Fibroblast of skin of right quadriceps (primary cell): ENCODE results near the gene TSPEAR.

Source experiments
- DNase-seq: peaks from one replicate; pipeline ENCODE4 v3.0.0-alpha.2; 2013

TSPEAR gene

DNA sequence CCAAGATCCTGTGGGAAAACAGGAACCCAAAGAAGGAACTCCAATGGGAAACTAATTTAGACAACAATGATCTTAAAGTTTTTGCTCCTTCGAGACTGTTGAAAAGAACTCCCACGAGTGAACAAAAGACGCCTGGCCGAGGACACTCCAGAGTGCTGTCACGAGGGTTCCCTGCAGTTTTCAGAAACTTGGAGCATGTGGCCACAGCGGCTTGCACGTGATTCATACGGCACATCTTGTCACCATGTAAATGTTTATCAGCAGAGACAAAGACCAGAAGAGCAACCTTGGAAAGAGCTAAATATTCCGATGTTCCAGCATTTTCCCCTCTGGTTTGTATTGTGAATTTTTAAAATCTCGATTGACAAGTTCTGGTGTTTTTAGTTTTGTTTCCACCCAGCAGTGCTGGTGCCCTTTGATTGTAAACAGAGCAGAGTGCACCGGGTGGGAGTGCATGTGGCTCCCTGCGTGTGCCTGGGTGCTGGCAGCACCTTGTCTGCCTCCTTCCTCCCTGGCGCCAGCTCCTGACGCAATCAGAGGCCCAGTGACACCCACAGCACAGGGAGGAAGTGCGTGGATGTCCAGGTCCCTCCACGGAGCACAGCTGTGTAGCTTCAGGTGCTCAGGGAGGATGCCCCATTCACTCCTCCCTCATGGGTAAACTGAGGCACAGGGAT lies 233.1 kb downstream of the TSPEAR start:
- DNase-seq = no peak

DNA sequence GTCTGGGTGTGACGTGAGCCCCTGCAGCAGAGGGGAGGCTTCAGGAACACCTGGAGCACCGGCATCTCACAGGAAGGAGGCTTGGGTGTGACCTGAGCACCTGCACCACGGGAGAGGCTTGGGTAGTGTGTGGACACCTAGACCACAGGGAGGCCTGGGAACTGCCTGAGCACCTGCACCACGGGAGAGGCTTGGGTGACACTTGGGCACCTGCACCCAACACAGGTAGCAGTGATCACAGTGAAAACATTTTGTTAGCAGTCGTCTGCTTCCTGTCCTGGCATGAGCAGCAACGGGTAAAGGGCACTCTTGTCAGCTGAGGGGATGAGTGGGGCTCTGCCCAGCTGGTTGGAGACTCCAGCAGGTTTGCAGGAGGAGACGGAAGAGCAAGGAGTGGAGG lies 233.7 kb downstream of the TSPEAR start:
- DNase-seq = no peak

DNA sequence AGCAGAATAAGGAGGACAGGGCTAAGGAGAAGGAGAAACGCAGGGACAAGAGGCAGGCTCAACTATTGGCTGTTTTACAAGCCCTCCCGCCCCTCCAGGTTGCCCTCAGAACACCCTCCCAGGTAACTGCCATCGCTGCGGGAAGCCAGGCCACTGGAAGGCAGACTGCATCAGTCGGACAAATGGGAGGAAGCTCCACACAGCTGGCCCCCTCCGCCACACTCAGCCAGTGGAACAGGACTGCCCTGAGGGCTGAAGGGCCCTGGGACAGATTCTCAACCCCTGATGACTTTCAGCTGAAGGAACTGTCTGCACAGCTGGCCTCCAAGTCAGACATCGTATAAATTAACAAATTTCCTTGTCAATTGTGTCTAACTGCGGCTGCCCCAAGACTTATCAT lies 234.2 kb downstream of the TSPEAR start:
- DNase-seq = no peak

GRCh38 chr21:44475266-44475845 lies 236.0 kb downstream of the TSPEAR start:
- DNase-seq = no peak

DNA sequence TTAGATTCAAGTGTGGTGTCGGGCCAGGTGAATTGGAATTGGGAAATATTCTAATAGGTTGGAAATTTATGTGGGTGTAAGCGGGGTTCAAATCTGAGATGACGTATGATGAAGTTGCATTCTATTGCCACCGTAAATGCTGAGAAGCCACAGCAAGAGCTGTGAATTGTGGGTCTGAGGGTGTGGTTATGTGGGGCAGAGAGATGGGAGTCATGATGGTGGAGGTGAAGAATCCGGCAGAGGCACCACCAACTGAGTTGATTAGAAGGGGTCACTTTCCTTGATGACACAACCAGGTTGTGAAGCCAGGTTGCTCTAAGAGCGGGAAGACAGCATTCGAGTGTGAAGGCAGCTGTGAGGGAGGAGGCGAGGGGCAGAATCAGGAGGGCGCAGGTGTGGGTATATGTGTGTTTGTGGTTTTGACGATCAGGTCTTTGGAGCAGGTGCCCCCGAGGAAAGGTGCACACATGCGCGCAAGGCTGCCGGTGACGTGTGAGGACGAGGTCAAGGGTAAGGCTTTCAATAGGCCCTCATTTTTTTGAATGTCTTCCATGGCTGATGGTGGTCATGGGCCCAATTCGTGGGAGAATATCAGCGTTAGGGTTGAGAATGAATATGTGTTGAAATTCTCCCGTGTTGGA lies 237.3 kb downstream of the TSPEAR start:
- DNase-seq = no peak

DNA sequence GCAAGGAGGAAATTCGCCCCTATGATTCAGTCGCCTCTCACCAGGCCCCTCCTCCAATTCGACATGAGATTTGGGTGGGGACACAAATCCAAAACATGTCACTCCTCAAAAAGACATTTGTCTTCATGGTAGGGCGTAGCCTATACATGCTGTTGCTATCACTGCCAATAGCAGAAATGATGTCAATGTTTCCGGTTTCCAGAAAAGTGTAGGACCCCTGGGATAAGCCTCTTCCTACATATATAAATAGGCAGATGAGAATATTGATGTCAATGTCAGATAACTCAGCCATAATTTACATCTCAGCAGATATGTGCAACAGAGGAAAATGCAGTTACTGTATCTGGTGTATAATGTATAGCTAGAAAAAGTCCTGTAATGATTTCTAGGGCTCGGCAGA lies 239.4 kb downstream of the TSPEAR start:
- DNase-seq = no peak

DNA sequence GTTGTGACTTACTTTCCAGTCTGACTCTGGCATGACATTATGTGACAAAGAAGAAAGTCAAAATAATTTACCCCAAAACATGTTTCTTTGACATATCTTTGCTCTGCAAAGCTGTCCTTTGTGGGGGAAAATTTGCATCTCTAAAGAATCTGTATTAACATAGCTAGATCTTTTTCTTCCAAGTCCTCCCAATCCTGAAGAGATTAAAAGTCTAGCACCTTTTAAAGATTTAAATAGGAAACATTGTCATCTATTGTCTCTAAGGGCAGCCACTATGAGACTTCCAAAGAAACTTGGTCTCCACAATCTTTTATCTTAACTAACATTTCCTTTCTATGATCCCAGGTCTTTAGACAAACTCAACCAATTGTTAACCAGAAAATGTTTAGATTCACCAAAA lies 240.0 kb downstream of the TSPEAR start:
- DNase-seq = no peak

DNA sequence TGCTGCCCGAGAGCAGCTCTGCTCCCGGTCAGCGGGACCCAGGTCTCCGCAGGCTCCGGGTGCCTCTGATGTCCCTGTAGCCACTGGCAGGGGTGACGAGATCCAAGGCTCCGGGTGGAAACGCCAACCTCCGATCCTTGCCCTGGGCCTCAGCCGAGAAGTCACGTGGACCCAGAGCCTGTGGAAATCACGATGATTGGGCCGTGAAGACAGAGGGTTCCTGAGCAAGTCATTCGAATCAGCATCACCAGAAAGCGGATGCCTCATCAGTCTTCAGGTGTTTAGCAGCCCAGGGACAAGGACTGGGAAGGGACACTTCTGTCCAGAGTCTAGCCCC lies 243.5 kb downstream of the TSPEAR start:
- no peak for DNase-seq

DNA sequence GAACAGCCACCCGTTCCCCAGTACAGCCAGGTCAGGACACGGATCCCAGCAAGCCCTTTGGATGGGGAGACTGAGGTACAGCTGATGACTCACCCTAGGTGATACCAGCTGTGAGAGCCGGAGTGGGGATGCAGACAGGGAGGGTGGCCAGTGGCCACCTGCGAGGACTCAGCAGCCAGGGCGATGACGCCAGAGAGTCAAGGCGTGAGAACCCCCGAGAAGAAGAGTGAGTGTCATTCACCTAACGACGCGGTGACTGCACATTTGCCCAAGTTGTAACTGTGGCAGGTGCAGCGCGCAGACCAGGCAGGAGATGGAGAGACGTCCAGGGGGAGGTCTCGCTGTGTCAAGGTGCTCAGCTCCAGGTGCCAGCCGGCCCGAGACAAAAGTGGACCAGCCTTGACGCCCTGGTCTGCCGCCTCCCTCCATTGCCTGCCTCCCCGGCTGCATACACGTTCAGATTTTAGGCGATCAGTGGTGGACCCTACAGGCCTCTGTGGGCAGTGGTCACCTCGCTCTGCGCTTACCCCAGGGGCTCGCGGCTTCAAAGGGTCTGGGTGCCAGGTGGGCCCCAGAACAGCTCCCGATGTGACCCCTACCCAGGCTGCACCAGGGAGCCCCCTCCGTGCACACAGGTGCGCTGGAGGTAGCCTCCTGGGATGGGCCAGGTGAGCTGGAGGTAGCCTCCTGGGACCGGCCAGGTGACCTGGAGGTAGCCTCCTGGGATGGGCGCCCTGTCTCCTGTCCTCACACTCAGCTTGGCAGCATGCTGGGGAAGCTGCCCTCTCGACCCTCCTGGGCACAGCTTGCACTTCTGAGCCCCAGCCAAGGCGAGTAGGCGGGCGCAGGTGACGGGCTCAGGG lies 244.1 kb downstream of the TSPEAR start:
- DNase-seq = no peak

DNA sequence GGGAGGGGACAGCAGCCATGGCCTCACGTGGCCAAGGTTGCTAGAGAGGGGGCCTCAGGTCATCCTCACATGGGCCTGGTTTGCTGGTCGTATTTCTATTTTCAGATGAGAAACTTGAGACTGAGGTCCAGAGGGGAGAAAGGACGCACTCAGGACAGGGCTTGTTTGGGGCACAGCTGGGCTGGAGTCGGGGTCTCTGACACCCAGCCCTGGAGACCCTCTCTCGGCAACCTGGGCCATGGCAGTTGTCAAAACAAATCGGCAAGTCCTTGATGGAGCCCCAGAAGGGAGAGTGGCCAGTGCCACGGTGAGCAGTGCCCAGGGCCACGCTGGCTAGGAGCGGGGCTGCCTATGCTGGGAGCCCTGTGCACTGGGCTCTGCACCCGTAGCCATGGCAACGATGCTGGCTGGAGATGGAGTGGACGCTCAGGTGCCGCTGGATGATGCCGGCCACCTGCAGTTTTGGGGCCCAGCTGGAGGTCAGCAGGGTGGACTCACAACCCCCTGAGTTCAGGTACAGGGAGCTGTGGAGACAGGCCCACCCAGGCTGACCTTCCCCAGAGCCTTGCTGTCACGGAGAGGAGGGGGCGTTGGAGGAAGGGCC lies 244.9 kb downstream of the TSPEAR start:
- DNase-seq = no peak

GRCh38 chr21:44464351-44464750 lies 247.0 kb downstream of the TSPEAR start:
- no peak for DNase-seq

DNA sequence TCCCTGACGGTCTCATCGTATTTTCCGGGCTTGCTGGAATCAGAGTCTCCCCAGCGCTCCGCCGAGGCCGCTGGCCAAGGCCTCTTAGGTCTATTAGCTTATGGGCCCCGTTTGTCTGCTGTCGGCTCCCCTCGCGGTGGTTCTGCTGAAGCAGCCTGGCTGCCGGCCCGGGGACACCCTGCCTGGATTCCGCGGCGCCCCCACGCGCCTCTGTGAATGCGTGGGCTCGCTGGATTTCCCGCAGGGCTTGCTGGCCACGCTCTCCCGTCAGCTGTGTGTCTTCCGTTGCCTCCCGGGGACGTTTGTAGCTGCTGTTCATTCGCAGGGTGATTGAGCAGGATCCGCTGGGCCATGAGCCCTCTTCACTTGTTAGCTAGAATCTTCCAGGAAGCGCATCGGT lies 247.6 kb downstream of the TSPEAR start:
- DNase-seq = no peak

GRCh38 chr21:44462834-44463200 lies 248.6 kb downstream of the TSPEAR start:
- DNase-seq = no peak

DNA sequence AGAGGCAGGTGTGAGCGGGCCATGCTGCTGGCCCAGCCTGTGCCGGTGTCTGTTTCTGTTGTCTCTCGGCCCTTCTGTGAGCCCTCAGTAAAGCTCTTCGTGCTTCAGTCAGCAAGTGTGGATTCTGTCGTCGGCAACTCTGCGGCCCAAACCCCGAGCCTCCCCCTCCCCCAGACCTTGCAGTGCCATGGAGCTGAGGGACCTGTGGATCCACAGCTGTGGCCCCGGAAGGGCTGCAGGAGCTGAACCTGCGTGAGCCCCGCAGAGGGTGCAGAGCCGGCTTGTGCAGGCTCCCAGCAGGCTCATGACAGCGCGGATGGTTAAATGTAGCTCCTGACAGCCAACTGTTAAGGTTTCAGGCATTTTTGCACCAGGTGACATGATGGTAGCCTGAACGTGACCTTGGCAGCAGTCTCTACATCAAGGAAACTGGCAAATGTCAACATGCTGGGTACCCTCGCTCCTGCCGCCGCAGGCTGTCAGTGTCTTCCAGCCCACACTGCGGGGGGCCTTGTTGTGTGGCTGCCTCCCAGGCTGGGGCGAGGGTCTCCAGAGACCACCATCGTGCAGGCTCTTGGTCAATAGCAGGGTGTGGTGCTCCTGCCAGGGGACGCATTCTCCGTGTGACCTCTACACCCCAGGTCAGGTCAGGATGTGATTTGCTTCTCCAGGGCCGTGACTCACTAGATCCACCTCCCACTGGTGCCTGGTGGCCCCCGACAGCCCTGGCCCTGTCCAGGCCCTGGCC lies 249.1 kb downstream of the TSPEAR start:
- DNase-seq = no peak

- DNase-seq = no peak
Observed at GRCh38 chr21:44461464-44462001, 249.8 kb downstream of the TSPEAR start.

DNA sequence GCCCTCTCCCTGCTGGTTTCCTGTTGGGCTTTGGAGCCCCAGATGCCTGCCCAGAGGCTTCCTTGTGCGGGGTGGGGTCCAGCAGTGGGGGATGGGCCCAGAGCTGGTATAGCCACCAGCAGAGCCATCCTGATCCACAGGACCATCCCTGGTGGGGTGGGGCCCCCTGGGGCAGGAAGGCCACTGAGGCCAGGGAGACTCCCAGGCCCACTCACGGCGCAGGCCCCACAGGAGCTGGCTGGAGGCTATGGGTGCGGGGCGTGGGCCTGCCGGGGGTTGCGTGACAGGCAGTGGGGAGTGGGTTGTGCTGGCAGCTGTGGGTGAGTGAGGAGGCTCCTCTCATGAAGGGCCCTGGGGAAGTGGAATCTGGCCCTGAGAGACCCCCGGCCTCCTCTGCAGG lies 250.4 kb downstream of the TSPEAR start:
- DNase-seq = no peak

DNA sequence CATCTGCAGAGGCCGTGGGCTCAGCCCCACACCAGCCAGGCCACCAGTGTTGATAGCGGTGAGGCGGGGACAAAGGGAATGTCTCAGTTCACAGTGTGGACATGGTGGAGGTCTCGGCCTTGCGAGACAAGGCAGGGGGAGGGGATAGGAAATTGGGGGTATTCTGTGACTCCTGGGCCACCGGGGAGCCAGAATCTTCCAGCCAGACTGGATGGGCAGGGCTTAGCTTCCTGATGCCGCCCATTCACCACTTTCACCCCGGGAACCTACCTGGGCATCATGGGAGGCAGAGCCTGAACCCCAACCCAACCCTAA lies 251.0 kb downstream of the TSPEAR start:
- DNase-seq = no peak

- no peak for DNase-seq
Observed at GRCh38 chr21:44459712-44460440, 251.5 kb downstream of the TSPEAR start.

DNA sequence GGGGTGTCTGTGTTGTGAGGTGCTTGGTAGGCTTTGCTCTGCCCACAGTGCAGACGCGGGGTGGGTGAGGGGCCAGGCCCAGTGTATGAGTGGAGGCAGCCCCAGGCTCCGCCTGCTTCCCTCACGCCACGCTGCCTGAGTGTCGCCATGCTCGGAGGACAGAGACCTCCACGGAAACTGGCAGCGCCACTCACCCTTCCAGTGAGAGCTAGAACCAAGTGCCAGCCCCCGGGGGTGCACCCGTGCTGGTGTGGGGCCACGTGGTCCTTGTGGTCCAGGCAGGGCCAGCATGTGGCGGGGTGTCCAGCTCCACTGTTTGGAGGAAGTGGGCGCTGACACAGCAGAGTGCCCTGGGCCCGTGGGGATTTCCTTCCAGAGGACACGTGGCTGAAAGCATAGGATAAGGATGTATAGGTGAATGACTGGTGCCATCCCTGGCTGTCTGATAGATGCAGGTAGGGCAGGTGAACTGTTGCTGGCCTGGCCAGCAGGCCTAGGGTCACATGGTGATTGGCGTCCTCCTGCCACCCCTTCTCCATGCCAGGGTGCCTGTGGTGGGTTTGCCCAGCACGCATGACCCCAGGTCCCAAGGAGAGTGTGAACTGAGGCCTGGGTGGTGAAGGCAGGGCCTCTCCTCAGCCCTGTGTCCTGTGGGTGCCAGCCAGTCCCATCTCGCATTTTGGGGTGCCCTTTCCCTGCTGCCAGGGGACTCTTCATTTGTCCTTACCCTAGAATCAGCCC lies 252.2 kb downstream of the TSPEAR start:
- DNase-seq = no peak

- no peak for DNase-seq
Observed at GRCh38 chr21:44456915-44457736, 254.2 kb downstream of the TSPEAR start.
